ENCODE data around the gene DEXI. TPM values are rescaled to one million over a fixed set of nuclear protein-coding genes. Genes with fewer than 3 reads are reported as not detected.

Gene DEXI
- total and polyA plus RNA-seq, 2 of the 4 experiments (the other 2 are of a cell fraction): 43.7 to 63.6 TPM

- H3K79me1 ChIP-seq (ENCODE audit: low read depth in 1 of 2, low read length in 2 of 2): peaks cover 44 to 88% of the 10 kb centered on the region in 2 experiments
- DNase-seq: no peak
- no peak overlapping the region for H3K4ac ChIP-seq (ENCODE audit: low read depth, low read length)
- no peak overlapping the region for H4K8ac ChIP-seq (ENCODE audit: low read depth in 2 of 2, low read length in 2 of 2)
- no peak overlapping the region for H3K27ac ChIP-seq (ENCODE audit: insufficient read depth, low read length)
- H2AFZ ChIP-seq (replicated peaks; ENCODE audit: low read length, poor library complexity): no peak overlapping the region
- dilution Hi-C loops (cut with HindIII; ENCODE audit: low sequenced_read_pairs, unreplicated experiment) (no loop called here), intact Hi-C loops (cut with micrococcal nuclease) (no loop called here), in situ Hi-C loops (cut with MboI; ENCODE audit: low sequenced_read_pairs) (loop anchor here (25.0 kb wide), 1 partner anchor 1825 kb away; no protein-coding TSS in a partner anchor)
- H2BK5ac ChIP-seq (ENCODE audit: low read depth, low read length, poor library complexity, severe bottlenecking): no peak overlapping the region
- no peak overlapping the region for H3K18ac ChIP-seq (ENCODE audit: low read depth, low read length)
- H3K27me3 ChIP-seq (ENCODE audit: control insufficient read depth, insufficient read depth, low read length): no peaks in the 10 kb centered on the region
- peaks cover 89% of the 10 kb centered on the region for H4K20me1 ChIP-seq (ENCODE audit: insufficient read depth, low read length)
- no peak overlapping the region for H4K5ac ChIP-seq (ENCODE audit: low read depth, low read length)
- CTCF ChIA-PET: interaction anchor here (0.6 to 1.7 kb wide), 2 partner anchors 19 to 417 kb away, joined by 5 to 8 read pairs; no protein-coding TSS in a partner anchor
- H3K4me3 ChIP-seq (ENCODE audit: insufficient read depth, low read depth, low read length): no peak overlapping the region
- H3K9ac ChIP-seq (ENCODE audit: low read depth, low read length): no peak overlapping the region
- POLR2A ChIA-PET (ENCODE audit: unreplicated experiment): no interaction called here
- H3K9me1 ChIP-seq (ENCODE audit: insufficient read depth, low read length): peaks cover 35% of the 10 kb centered on the region
- no peak overlapping the region for H2BK120ac ChIP-seq (ENCODE audit: low read depth, low read length)
- H2BK15ac ChIP-seq (ENCODE audit: low read depth, low read length): no peak overlapping the region
- BruUV-seq (replicated peaks): no TSS peak
- H3K23ac ChIP-seq (ENCODE audit: low read depth, low read length): no peak overlapping the region
- no peak for ATAC-seq (ENCODE audit: low read depth)
- H2BK20ac ChIP-seq (ENCODE audit: low read depth, low read length): no peak overlapping the region
- H3K14ac ChIP-seq (replicated peaks; ENCODE audit: low read depth, low read length): no peak overlapping the region
- H2AK5ac ChIP-seq (ENCODE audit: low read depth, low read length): no peak overlapping the region
- 92% methylated on average over 4 of the region's 11 CpGs; no CpG with 5 or more reads in 1 of the 2 experiments for WGBS, 2 experiments (ENCODE audit: extremely low coverage in 2 of 2, insufficient read length in 1 of 2)
- no peak overlapping the region for H2AK9ac ChIP-seq (replicated peaks; ENCODE audit: low read depth, low read length, poor library complexity)
- H4K91ac ChIP-seq (ENCODE audit: insufficient read depth, low read depth, low read length): no peak overlapping the region
- H3K56ac ChIP-seq (ENCODE audit: extremely low read depth, insufficient read depth, low read length): no peak overlapping the region
- no peak overlapping the region for H3K4me2 ChIP-seq (ENCODE audit: low read depth, low read length)
- peaks cover 23% of the 10 kb centered on the region for H3K36me3 ChIP-seq (ENCODE audit: control insufficient read depth, insufficient read depth, low read length)
- H3K9me3 ChIP-seq (ENCODE audit: control insufficient read depth, insufficient read depth, low read length): no peaks in the 10 kb centered on the region
- no peak for TF ChIP-seq FOS (IDR thresholded peaks at IDR 0.05; ENCODE audit: low read depth, low read length)
- no peak for TF ChIP-seq MXI1 (IDR thresholded peaks at IDR 0.05; ENCODE audit: borderline replicate concordance, low read depth, low read length)
- TF ChIP-seq CEBPB (IDR thresholded peaks at IDR 0.05; ENCODE audit: low read depth, low read length): no peak
- no peak for TF ChIP-seq CHD1 (IDR thresholded peaks at IDR 0.05; ENCODE audit: low read depth, low read length)
- TF ChIP-seq POLR2A (IDR thresholded peaks at IDR 0.05; ENCODE audit: low read depth, low read length): no peak
- no peak for TF ChIP-seq ELK1 (IDR thresholded peaks at IDR 0.05; ENCODE audit: borderline replicate concordance, low read depth, low read length)
- peaks cover 22% of the 10 kb centered on the region for H3K4me1 ChIP-seq (ENCODE audit: control insufficient read depth, insufficient read depth, low read length)
Measured at GRCh38 chr16:10937068-10937859, 5.0 kb downstream of the DEXI start.
